Hematopoietic multipotent progenitor cell treated with erythropoietin and hydrocortisone succinate and interleukin-3 and kit ligand, for 15 days (in vitro differentiated cells): ENCODE results near the gene OLIG1.

Experiments used
- DNase-seq: peaks from one replicate; pipeline ENCODE4 v3.0.0-alpha.2; 2015; ENCODE audit warnings: low spot score

The OLIG1 gene

GRCh38 chr21:33101300-33101911 lies 31.5 kb downstream of the OLIG1 start:
- no peak for DNase-seq

GRCh38 chr21:33105088-33105487 lies 35.1 kb downstream of the OLIG1 start:
- no peak for DNase-seq

GRCh38 chr21:33108228-33108627 lies 38.3 kb downstream of the OLIG1 start:
- no peak for DNase-seq

GRCh38 chr21:33109574-33110339 lies 39.8 kb downstream of the OLIG1 start:
- no peak for DNase-seq

GRCh38 chr21:33110340-33110715 lies 40.4 kb downstream of the OLIG1 start:
- DNase-seq: no peak

GRCh38 chr21:33111577-33111976 lies 41.6 kb downstream of the OLIG1 start:
- no peak for DNase-seq

GRCh38 chr21:33112151-33112550 lies 42.2 kb downstream of the OLIG1 start:
- DNase-seq: no peak

GRCh38 chr21:33112681-33113080 lies 42.7 kb downstream of the OLIG1 start:
- no peak for DNase-seq

- no peak for DNase-seq
Measured at GRCh38 chr21:33113131-33113530, 43.2 kb downstream of the OLIG1 start.

- DNase-seq: no peak
Measured at GRCh38 chr21:33114276-33114675, 44.3 kb downstream of the OLIG1 start.

- no peak for DNase-seq
Measured at GRCh38 chr21:33115631-33116510, 45.9 kb downstream of the OLIG1 start.

- DNase-seq: no peak
Measured at GRCh38 chr21:33116676-33117075, 46.7 kb downstream of the OLIG1 start.

GRCh38 chr21:33117101-33117888 lies 47.4 kb downstream of the OLIG1 start:
- no peak for DNase-seq
